GM21528 (cell line): ENCODE data around the gene HOXC12.

ENCODE experiments used
- ATAC-seq: cut with Tn5 transposase; IDR thresholded peaks from one replicate; pipeline ENCODE4 v1.9.1; 2021; ENCODE audit warnings: mild to moderate bottlenecking, moderate library complexity; ENCODE audit not compliant: unreplicated experiment, low FRiP score

Gene HOXC12

DNA sequence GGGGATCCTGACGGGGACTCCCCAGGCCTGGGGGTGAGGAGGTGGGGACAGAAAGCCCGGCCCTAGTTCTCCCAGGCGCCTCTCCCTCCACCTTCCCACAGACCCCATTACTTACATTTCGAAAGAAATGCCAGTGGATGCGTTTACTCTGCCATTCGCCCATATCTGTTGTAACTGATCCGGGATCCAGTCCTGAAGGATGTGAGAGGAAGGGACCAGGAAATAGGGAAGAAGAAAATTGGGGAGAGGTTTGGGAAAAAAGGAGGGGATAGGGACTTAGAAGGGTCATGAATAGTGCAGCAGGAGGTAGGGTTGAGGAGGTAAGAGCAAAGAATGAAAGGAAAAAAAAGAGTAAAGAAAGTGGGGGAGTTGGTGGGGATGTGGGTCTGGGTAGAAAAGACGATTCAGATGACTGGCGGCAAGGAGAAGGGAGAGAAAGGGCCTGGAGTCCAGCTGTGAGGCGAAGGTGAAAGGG, 1.1 kb downstream of the HOXC12 start:
- ATAC-seq, result no peak

GRCh38 chr12:53956251-53956887, 1.7 kb downstream of the HOXC12 start:
- ATAC-seq, result no peak

DNA sequence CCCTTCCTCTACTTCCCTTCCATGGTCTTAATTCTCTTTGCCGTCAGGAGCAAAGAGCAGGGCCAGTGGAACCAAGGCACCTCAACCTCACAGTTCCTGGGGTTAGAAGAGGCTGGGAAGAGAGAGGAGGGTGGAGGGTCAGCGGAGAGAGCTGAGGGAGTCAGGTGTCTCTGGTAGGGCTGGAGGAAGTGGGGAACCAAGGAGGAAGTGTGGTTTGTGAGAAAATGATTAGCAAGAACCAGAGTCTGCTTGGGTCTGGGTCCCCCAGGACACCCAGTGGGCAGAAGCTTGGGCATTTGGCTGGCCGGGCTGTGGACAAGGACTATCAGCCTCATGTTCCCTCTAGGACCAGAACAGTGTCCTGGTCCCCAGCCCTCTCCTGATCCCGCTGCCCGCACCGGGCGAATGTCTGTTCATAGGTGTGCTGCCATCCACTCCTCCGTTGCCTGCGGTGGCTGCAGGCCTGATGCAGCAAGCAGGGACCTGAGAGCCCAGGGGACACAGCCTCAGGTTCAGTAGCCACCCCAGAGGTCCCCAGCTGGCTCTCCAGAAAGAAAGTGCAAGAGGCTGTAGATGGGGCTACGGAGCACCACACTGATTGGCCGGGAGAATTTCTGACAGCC, 2.3 kb downstream of the HOXC12 start:
- ATAC-seq, result no peak

DNA sequence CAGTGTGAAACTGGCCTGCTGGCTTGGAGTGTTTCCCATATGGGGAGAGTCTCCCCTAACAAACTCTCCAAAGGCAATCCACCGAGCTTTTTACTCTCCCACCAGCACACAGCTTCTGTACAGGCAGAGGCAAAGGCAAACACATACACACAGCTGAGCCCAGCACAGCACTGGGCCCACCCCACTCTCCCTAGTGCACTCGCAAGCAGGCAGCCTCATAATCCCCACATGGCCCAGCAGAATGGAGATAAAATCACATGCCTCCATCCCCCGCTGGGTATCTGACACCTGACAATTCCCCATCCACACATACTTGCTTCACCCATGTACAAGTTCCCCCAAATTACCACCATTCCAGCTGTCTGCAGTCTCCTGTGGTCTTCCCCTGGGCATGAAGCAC, 3.4 kb downstream of the HOXC12 start:
- no peak for ATAC-seq

DNA sequence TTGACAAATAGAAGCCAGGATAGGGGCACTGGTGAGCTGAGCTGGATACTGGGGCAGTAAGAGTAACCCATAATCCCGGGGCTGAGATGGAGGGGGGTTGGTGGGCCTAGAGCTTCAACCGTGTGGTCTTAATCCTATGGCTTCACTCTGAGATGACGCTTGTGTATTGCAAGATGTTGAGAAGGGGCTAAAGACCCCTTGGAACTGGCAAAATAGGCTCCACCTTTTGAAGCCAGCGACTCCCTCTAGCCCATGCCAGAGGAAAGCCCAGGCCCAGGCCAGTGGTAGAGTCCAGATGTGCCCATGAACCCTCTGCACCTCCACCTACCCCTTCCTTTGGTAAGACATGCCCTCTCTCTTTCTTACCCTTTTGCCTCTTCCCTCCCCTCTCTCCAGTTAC, 4.6 kb downstream of the HOXC12 start:
- no peak for ATAC-seq

DNA sequence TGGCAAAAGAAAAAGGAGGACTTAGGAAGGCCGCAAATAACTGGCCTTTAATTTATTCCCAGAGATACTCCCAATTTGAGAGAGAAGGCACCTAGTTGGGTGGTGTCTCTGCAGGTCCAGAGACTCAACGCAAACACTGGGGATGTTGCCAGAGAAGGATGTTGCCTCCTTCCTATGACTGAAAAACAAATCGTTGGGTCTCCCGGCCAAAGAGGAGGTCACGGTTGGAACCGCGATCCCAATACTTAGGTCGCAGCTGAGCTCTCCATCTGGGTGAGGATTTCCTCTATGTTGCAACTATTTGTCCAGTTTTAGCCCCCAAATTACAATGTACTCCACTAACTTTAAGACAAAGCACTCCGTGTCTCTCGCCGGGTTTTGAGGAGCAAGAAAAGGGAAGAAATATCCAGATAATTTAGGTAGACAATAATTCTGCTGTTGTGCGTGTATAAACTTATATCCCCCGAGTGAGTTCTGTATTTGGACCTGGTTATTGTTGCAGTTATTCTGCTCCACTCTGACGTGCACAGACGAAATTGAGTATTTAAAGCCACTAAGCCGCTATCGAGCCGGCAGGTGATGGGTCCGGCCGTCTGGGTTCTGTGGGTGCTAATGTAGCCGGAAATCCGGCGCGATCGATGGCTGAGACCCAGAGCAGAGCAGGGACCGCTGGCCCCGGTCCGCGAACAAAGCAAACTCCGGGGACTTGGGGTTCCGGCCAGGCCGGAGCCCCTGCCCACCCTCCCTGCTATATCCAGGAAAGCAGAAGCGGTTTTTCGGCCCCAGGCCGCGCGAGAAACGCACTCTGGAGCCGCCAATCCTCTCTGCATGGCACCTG, 5.7 kb downstream of the HOXC12 start:
- no peak for ATAC-seq

DNA sequence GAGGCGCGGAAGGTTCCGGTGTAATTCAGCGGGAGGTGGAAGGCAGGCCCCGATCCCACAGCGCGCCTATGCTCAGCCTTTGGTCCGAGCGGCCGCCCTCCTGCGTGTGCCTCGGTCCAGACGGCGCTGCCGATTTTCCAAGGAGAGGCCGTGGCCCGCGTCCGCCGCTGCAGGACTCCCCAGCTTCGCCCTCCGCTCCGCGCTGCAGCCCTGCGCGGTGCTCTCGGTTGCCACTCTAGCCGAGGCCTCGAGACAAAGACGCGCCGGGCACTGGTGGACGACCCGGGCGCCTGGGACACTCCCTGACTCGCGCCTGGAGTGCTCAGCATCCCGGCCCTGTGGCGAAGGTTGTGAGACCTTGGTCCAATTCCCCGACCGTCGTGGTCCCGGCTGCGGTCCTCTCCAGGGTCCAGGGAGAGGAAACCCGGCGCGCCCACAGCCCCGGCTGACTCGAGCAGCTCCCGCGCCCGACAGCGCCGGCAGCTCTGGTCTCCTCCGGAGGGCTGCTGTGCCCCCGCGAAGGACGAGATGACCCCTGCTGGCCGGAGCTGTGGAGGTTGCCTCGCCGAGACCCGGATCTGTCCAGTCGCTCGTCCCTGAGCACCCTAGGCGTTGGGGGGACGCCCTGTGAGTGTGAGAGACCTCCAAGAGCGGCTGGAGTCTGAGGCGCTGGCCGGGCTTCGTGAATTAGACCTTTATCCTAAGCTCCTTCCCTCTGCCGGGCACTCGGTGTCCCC, 6.5 kb downstream of the HOXC12 start:
- ATAC-seq, result no peak

GRCh38 chr12:53963005-53963404, 8.3 kb downstream of the HOXC12 start:
- ATAC-seq, result no peak

- ATAC-seq, result no peak
Measured at GRCh38 chr12:53963434-53964314, 9.0 kb downstream of the HOXC12 start.

GRCh38 chr12:53964315-53964713, 9.6 kb downstream of the HOXC12 start:
- ATAC-seq, result no peak

GRCh38 chr12:53965281-53966084, 10.8 kb downstream of the HOXC12 start:
- no peak for ATAC-seq

DNA sequence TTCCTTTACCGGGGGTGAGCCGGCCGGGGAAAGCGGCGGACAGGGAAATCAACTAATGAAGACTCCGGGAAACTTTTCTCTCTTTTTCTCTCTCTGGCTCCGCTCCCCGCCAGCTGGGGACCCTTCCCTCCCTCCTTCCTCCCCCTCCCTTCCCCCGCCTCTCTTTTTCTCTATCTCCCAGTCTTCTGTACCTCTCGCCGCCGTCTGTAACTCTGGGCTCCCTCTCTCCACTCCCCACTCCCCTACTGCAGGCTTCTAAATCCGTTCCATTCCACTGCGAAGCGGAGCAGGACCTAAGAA, 11.3 kb downstream of the HOXC12 start:
- no peak for ATAC-seq

DNA sequence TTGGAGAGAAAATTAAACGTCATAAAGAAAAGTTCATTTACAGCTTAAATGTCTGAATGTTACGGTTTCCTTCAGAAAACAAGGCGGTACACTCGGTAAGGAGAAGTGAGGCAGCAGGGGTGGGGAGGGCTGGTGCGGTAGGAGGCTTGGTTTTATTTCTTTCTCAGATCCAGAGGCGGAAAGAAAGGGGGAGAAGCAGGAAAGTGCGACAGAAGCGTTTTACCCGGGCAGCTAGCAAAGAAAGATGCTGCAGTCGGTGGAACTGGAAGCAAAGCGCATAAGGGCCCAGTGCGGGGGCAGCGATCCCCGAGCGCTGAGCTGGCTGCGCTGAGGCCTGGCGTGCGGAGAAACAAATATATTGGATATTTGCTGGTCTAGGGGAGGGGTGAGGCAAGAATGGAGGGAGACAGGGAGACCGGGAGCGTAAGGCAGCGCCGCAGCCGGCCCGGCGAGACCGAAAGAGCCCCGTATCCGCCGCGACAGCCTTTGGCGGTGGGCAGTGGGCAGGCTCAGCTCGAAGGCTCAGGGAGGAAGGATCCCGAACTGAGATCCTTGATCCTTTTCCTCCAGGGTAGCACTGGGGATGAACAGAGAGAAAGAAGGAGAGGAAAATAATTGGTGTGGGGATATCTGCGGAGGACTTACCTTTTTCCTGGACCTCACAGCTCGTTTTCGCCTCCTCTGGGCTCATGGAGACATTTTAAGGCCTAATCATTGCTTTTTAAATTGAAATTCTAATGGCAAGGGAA, 11.9 kb downstream of the HOXC12 start:
- ATAC-seq, result no peak

- ATAC-seq, result no peak
Measured at GRCh38 chr12:53967421-53967925, 12.8 kb downstream of the HOXC12 start.

GRCh38 chr12:53968214-53969127, 13.8 kb downstream of the HOXC12 start:
- no peak for ATAC-seq

DNA sequence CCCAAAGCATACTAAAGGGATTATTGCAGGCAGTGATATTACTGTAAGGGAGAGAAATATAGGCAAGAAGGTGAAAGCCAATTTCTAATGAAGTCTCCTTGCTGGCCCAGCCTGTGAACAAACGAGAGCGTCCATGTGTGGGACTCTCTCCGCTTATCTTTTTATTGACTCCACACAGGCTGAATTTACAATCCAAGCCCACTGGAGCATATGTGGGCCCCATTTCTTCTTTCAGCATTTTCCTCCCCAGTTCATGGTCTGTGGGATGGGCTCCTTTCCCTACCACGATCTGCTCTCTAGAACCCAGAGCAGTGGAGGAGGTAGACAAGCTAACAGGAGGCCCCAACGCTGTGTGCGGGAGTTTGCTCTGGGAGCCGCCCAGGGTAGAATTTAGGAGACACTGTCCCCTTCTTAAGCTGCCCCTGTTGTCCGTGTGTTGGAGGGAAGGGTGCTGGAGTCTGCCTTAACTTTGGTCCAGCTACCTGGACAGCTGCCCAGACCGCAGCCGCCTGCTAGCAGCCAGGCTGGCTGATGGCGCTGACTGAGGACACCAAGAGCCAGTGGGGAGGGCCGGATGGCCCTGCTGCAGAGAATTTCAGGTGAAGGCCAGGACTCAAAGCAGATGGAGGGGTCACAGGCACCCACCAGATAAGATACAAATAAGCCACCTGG, 15.0 kb downstream of the HOXC12 start:
- no peak for ATAC-seq

DNA sequence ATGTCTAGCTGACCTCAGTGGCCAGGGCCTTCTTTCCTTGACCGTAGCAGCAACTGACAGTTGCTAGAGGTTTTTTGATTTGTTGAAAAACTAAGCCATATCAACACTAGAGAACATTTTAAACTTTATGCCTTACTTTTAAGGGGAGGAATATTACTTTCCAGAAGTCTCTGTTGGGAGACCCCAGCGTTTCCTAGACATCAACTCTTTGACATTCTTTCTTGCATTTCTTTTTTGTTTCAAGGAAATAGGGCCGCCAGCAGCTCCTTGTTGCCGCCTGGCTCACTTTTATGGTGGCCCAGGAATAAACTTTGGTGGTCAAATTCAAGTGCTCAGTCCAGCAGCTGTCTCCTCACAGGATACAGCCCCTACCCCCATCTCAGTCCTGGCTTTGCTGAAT, 15.7 kb downstream of the HOXC12 start:
- no peak for ATAC-seq
